Measurements from ENCODE around the gene TAS2R10. TPM values are rescaled to one million over a fixed set of nuclear protein-coding genes. Genes with fewer than 3 reads are reported as not detected.
"Not testable (repeated sequence)": the region's sequence is repeated elsewhere in the genome, so short reads cannot be mapped to it uniquely, and the experiment has no call there.

Gene TAS2R10, protein sequence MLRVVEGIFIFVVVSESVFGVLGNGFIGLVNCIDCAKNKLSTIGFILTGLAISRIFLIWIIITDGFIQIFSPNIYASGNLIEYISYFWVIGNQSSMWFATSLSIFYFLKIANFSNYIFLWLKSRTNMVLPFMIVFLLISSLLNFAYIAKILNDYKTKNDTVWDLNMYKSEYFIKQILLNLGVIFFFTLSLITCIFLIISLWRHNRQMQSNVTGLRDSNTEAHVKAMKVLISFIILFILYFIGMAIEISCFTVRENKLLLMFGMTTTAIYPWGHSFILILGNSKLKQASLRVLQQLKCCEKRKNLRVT
- not detected in 2 replicates for total RNA-seq (2014; rRNA removed; shearing (Covaris generic))

DNA sequence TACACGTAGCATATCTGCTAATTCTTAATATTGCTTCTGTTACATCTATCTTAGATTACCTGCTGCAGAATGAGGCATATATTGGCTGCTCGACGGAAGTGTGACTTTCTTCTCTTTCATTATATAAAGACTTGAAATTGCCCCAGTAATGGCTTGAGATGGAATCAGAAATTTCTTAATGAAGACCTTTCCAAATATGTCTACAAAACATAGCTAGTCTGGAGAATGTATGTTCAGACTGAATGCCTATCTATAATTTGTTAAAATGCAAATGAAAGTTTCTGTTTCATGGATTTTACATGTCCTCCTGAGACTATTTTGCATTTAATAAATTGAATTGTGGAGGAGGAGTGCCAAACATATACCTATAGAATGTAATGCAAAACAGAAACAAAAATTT is at the start of gene TAS2R10:
Gene TAS2R10 (minus strand): TSS at position 101 of the 400 bp plus-strand sequence. CDS start 89 bp downstream, at position 12.
- DNase-seq (ENCODE audit: low read depth) = no peak

DNA sequence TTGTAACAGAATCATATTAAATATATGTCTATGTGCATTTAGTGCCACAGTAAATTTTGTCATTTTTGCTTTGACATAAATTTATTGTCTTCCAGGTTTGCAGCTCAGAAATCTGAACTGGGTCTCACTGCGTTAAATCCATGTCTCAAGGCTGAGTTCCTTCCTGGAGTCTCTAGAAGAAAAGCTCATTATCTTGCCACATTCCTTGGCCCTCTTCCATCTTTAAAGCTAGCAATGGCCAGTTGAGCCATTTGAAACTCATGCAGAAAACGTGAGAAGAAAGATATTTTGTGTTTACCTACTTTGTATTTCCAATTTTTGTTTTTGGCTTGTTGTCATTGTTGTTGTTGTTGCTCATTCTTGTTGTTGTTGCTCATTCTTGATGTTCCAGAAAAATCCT is 47.2 kb upstream of the TAS2R10 start:
- DNase-seq (ENCODE audit: low read depth) = peak; percentile 47

DNA sequence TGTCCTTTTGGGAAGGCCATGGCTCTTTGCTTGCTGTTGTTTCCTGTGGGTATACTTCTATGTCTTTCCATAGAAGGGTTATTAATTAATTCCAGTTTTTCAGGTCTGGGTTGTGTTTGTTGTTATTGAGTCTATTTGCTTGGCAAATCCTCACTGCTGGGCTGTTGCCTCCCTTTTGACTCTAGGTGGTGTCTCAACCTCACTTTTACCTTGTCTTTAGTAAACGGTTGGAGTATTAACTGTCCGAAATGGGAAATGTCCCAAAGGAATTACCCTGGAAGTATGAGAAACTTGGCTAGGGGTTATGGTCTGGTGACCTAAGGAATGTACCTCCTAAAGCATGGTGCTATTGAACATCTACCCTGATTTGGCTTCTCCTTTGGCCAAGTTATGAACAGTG is 41.2 kb upstream of the TAS2R10 start:
- no peak for DNase-seq (ENCODE audit: low read depth)

DNA sequence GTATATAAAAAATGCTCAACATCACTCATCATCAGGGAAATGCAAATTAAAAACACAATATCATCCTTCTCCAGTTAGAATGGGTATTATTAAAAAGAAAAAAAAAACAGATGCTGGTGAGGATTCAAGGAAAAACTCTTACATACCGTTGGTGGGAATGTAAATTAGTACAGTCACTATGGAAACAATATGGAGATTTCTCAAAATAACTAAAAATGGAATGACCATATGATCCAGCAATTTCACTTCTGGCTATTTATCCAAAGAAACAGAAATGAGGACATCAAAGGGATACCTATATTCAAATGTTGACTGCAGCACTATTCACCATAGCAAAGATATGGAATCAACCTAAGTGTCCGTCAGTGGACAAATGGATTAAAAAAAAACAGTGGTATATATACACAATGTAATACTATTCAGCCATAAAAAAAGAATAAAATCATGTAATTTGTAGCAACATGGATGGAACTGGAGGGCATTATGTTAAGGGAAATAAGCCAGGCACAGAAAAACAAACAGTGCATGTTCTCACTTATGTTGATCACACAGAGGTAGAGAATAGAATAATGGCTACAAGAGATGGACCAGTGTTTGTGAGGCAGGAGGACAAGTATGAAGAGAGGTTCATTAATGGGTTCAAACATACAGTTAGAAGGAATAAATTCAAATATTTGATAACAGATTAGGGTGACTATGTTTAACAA is 37.5 kb upstream of the TAS2R10 start:
- no peak for DNase-seq (ENCODE audit: low read depth)

DNA sequence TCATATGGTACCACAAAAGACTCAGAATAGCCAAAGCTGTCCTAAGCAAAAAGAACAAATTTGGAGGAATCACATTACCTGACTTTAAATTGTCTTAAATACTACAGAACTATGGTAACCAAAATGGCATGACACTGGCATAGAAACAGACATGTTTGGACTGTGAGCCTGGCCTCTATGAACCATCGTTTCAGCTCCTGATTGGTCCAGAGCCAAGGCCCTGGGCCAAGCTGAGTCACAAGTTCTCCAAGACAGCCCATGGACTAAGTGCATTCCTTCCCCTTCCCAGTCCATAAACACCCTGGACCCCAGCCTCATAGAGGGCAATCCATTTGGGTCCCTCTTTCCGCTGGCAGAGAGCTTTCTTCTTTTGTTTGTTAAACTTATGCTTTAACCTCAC is 35.2 kb upstream of the TAS2R10 start:
- peak; percentile 52 for DNase-seq (ENCODE audit: low read depth)

DNA sequence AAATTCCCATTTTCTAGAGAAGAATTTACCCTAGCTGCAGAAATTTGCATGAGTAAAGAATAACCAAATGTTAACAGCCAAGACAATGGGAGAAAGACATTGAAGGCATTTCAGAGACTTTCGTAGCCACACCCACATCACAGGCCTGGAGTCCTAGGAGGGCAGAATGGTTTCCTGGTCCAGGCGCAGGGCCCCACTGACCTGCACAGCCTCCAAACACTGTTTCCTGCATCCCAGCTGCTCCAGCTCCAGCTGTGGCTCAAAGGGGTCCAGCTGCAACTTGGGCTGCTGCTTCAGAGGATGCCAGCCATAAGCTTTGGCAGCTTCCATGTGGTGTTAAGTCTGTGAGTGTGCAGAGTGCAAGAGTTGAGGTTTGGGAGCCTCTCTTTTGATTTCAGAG is 29.6 kb upstream of the TAS2R10 start:
- DNase-seq (ENCODE audit: low read depth) = no peak

DNA sequence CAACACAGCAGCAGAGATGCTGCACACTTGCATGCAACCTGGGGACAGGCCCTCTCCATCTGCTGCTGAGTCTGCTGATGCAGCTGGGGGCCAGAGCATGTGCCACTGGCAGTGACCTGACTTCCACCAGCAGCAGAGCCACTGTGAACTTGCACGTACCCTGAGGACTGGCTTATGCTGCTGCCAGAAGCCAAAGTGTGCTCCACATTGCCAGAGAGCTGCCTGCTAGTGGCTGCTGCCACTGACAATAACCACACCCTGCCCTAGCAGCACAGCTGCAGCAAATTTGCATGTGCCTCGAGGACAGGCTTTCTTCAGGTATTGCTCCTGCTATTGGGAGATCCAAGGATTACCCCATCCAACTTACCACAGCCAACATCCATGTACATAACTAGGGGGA is 27.6 kb upstream of the TAS2R10 start:
- DNase-seq (ENCODE audit: low read depth) = no peak

DNA sequence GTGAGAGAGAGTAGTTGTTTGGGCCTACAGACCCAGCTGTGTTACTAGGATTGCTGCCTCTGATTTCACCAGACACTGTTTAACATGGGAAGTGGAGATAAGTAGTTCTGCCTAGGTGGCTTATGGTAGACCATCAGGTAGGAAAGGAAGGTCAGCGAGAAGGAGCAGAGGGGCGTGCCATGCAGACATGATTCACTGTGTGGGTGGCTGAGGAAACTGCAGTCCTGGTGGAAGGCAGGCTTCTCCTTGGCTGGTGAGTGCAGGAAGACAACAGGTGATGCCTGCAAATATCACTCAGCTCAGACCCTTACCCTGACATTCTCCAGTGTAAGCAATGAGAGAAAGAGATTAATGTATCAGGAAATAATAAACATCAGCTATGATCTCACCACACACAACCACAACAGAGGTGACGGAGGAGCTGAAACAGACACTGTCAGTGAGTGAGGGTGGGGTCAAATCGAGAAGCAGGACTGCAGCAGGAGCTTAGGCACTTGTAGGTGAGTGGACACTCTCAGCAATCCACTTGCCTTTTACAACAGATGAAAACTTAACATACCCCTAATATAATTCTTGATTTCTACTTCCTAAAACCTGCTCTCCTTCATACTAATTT is 25.2 kb upstream of the TAS2R10 start:
- DNase-seq (ENCODE audit: low read depth) = no peak

DNA sequence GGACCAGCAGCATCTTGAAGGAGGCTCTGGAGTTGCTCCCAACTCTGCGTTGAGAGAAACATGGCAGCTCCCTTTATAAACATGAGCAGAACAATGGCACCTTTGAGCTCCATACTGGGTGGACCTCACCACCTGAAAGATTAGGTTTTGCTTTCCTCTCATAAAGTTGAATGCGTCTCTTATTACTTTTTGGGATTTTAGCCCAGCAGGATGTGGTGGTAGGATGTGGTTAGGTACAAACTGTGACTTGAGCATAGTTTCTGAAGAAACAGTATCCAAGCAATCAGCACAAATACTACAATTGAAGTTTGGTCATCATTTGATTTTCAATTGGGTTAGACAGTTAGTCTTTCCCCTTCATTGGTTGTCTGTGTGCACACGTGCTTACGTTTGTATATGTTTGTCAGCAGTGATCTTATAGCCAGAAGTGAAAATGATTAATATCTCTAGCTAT is 23.3 kb upstream of the TAS2R10 start, which contains the start of gene PRR4:
Gene PRR4 (minus strand): TSS at position 51 of the 454 bp plus-strand sequence. CDS start 38 bp downstream, at position 13.
- DNase-seq (ENCODE audit: low read depth) = peak; percentile 68

DNA sequence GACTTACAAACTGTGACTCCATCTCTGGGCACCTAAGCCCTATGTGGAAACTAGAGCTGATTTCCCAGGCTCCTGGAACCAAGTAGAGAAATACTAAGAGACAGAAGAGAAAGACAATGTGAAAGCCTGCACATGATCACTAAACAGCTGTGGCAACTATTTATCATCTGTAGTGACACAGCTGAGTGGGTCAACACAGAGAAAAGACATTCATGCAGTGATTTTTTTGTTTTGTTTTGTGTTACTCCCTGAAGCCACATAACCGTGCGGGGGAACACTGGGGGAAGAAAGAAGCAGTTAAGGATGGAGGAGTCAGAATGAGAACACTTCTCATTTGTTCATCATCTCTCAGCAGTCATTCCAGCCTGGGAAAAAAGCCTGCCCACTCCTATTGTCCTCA is 21.6 kb upstream of the TAS2R10 start:
- DNase-seq (ENCODE audit: low read depth) = no peak

DNA sequence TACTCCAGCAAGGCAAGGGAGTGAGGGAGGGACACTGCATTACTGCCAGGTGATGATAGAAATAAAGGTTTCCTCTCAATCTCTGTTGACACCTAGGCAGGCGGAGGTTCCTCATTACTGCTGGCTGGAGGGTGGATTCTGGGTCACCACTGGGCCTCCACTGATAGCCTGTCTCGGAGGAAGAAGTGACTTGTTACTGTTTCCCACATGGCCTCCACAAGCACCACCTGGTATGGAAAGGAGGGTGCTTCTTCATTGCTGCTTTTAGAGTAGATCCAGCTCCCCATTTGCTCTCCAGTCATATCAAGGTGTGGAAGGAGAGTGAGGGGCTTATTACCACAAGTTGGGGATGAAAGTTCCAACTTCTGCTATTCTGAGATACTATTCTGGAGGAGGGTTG is 16.7 kb upstream of the TAS2R10 start:
- no peak for DNase-seq (ENCODE audit: low read depth)

DNA sequence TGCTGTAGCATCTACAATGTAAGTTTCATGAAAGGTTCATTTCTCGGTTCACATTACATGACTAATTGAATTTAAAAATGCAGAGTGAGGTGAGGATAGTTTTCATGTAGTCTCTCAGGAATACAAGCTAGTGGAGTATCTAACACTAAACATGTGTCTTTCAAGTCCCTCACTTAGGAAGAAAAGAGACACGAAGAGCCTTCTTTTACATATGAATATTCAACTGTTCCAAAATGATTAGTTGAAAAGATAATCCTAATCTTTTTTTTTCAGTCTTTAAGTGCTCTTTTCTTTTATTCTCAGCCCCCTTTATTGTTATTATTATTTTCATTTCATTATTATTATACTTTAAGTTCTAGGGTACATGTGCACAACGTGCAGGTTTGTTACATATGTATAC is 12.3 kb upstream of the TAS2R10 start:
- DNase-seq (ENCODE audit: low read depth) = no peak

DNA sequence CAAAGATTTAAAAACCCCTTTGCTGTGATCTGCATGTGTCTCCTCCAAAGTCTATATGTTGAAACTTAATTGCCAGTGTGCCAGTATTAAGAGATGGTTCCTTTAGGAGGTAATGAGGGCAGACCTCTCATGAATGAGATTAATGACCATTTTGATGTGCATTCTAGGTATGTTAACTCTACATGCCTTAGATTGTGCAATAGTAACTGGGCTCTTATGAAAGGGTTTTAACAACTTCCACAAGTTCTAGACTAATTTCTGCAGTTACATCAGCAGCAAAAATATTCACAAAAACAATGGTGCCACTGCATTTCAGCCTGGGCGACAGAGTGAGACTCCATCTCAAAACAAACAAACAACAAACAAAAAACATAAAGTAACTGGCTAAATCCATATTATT is 3.8 kb upstream of the TAS2R10 start:
- no peak for DNase-seq (ENCODE audit: low read depth)

DNA sequence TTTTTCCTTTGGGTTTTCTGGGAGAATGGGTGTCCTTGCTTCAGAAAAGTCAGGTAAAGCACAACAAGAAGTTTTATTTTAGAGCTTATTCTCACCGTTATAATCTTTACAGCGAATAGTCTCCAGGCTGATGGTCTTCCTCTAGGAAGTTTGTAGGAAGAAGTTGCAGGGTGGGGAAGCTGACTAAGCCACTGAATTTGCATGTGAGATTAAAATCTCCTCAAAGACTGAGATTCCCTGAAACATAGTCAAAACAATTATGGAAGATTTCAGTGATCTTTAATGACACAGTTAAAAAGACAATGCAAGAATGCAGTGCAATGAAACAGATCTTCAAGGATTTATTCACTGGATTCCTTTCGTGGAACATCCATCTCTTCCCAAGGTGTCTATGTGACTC is 1.2 kb downstream of the TAS2R10 start:
- no peak for DNase-seq (ENCODE audit: low read depth)

DNA sequence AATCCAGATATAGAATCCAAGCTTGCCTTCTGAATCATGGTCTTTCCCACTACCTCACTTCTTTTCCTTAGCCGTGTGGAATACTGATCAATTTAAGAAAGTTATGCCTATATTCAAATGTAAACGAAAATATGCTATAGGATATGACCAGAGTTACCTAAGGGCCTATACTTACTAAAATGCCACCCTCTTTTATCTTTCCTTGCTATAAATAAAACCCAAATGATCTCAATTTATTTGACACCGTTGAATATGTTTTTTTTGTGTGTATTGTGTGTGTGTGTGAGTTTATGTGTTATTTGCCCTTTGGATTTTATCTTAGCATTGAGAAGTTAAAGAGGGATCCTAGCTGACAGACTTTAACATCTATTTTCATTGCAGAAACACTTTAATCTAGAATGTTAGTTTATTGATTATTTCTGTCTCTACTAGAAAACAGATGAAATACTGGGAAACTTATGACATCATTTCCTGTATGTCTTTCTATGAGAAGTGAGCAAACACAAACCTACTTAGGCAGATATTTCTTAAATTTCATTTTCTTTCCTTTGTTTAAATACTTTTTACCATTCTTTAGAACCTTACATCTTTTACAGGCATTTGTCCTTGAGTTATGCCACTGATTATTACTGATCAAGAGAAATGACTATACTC is 14.1 kb downstream of the TAS2R10 start:
- DNase-seq (ENCODE audit: low read depth) = no peak

DNA sequence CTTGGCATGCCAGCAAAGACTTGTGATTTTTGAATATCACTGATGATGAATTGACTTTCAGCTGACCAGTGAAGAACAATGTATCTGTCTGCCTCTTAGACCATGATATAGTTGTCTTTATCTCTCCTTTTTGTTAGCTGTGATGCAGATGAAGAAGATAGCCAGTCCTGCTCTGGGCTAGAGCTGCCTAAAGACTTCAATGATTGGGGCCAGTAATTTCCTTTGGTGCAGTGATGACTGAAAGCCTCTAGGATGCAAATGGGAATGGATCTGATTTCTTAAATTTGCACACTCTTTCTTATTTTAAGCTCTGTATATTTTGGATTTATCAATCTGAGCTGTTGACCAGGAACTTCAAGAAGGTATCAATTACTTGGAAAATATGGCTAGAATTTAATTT is 16.1 kb downstream of the TAS2R10 start, which contains the start of gene TAS2R9:
Gene TAS2R9 (minus strand): TSS at position 101 of the 400 bp plus-strand sequence. CDS start 93 bp downstream, at position 8.
- no peak for DNase-seq (ENCODE audit: low read depth)

DNA sequence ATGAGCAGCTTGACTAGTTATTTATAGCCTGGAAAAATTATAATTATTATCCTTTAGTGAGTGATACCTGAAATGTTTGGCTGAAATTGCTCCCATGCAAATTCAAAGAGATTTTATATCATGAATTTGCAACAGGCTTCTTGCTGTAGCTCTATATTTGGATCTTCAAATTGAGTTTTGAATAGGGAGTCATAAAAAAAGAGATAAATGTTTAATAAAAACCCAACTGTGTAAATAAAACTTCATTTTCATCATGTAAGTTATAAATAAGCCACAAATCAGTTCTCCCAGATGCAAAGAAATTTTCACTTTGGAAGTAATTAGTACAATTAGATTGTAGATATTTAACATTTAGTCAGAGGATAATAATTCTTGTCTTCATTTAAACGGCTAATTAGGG is 19.0 kb downstream of the TAS2R10 start, which contains the start of gene TAS2R8:
Gene TAS2R8 (minus strand): TSS at position 101 of the 400 bp plus-strand sequence. CDS start 306 bp downstream, outside the sequence.
- DNase-seq (ENCODE audit: low read depth) = no peak

DNA sequence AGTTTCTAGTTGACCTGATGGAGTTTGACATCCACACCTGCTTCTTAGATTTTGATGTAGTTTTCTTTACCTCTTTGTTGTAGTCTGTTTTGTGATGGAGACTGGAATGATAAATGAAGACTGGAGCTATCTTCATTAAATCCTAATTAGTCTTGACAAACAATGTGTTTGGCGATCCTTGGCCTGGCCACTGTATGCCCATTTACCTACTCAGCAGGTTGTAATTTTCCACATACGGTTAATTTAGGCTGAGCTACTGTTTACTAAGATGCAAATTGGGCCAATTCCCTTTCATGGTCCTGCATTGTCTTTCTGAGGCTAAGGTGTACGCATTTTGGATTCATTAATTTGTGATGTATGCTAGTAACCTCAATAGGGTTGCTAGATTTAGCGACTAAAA is 23.6 kb downstream of the TAS2R10 start, which contains the start of gene TAS2R7:
Gene TAS2R7 (minus strand): TSS at position 41 of the 400 bp plus-strand sequence. CDS start 57 bp downstream, outside the sequence.
- no peak for DNase-seq (ENCODE audit: low read depth)

DNA sequence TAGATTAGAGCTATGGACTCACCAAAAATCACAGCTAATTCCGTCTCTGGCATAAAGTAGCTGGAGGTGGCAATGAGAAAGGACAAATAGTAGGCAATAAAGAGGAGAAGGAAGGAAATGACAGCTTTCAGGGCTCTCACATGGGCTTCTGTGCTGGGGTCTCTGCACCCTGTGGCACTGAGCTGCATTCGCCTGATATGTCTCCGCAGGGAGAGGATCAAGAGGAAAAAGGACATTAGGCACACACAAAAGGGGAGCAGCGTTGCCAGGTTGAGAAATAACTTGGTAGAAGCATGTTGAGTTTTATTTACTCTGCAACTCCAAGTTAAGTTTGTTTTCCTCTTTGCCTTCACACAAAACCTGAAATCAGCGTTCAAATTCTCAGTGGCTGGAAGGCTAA is 24.4 kb downstream of the TAS2R10 start:
- DNase-seq (ENCODE audit: low read depth) = no peak

DNA sequence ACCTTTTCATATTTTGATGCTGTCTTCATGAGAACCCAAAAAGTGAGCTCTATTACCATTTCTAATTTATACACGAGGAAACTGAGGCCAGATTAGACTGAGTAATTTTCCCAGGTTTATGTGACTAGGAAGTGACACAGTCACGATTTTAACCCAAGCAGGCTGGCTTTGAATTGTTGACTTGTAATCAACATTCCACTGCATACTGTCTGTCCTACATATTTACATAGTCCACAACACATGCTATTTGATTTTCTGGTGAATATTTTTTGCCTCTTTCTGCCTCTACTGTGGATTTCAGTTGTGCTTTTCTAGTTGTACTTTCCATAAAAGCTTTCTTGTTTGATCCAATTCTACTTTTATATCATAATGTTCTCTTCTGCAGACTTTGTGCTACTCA is 31.9 kb downstream of the TAS2R10 start:
- DNase-seq (ENCODE audit: low read depth) = no peak

DNA sequence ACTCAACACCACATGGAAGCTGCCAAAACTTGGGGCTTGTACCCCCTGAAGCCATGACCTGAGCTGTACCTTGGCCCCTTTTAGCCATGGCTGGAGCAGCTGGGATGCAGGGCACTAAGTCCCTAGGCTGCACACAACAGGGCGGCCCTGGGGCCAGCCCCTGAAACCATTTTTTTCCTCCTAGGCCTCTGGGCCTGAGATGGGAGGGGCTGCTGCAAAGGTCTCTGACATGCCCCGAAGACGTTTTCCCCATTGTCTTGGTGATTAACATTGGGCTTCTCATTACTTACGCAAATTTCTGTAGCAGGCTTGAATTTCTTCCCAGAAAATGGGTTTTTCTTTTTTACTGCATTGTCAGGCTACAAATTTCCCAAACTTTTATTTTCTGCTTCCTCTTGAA is 34.4 kb downstream of the TAS2R10 start:
- not testable (repeated sequence) for DNase-seq (ENCODE audit: low read depth)

DNA sequence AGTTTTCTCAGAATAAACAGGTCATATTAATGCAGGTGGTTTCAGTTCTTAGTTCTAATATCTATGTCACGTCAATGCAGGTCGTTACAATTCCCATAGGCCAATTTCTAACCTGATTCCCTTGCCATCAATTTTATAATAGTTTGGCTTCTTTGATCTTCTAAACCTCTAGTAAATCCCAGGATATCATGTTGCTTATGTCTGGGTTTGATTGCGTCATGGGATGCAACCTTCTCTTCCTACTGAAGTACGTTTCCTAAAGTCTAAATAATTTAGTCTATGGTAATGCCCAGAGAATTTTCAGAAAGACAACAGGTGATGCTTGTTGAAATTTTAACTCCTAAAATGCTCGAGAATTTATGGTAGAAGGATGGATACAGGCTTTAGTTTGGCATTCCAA is 42.9 kb downstream of the TAS2R10 start:
- no peak for DNase-seq (ENCODE audit: low read depth)

Measured in M059J (cell line).